ENCODE measurements around the gene IGDCC3. TPM values are rescaled to one million over a fixed set of nuclear protein-coding genes. Genes with fewer than 3 reads are reported as not detected.

IGDCC3 gene
- total RNA-seq, 3 donors from 2014 or later (not counting 1 experiment from before 2014, with no cell fraction given), result not detected

GRCh38 chr15:65395567-65396202, 17.9 kb upstream of the IGDCC3 start:
- no peaks in the 10 kb centered on the region for H3K36me3 ChIP-seq (ENCODE audit: control insufficient read depth, insufficient read depth, low read length)
- no peak for TF ChIP-seq CTCF (IDR thresholded peaks at IDR 0.05)
- Mint-ChIP-seq H3K4me1 (peaks cover 0 to 7% of the 10 kb centered on the region in 2 donors), H3K27ac (no peak overlapping the region), H3K9me3 (no peaks in the 10 kb centered on the region), H3K4me3 (no peak overlapping the region), H3K36me3 (no peaks in the 10 kb centered on the region), H3K27me3 (ENCODE audit: low read depth in 2 of 2) (peaks cover 53 to 62% of the 10 kb centered on the region in 2 donors)
- intact Hi-C loops (cut with micrococcal nuclease), result no loop called here
- no peak overlapping the region for H3K27ac ChIP-seq (ENCODE audit: low read length)
- H3K4me1 ChIP-seq (ENCODE audit: control insufficient read depth, insufficient read depth, low read length), result no peaks in the 10 kb centered on the region
- ATAC-seq (no peak), DNase-seq (no peak)
- WGBS (ENCODE audit: insufficient coverage), result 8% methylated on average over 72 of the region's 72 CpGs
- no peak overlapping the region for H3K4me3 ChIP-seq (ENCODE audit: low read length)
- H3K27me3 ChIP-seq (ENCODE audit: control insufficient read depth, insufficient read depth, low read length), result peaks cover 18% of the 10 kb centered on the region
- no peaks in the 10 kb centered on the region for H3K9me3 ChIP-seq (ENCODE audit: control insufficient read depth, insufficient read depth, low read length)

GRCh38 chr15:65394936-65395335, 17.1 kb upstream of the IGDCC3 start:
- Histone ChIP-seq H3K9me3 (ENCODE audit: control insufficient read depth, insufficient read depth, low read length) (no peaks in the 10 kb centered on the region), H3K36me3 (ENCODE audit: control insufficient read depth, insufficient read depth, low read length) (no peaks in the 10 kb centered on the region), H3K27ac (ENCODE audit: low read length) (no peak overlapping the region), H3K27me3 (ENCODE audit: control insufficient read depth, insufficient read depth, low read length) (peaks cover 18% of the 10 kb centered on the region), H3K4me3 (ENCODE audit: low read length) (no peak overlapping the region), H3K4me1 (ENCODE audit: control insufficient read depth, insufficient read depth, low read length) (no peaks in the 10 kb centered on the region)
- H3K27me3 Mint-ChIP-seq (ENCODE audit: low read depth in 2 of 2), result peaks cover 48 to 58% of the 10 kb centered on the region in 2 donors
- H3K4me3 Mint-ChIP-seq, result no peak overlapping the region
- H3K9me3 Mint-ChIP-seq, result no peaks in the 10 kb centered on the region
- H3K27ac Mint-ChIP-seq, result no peak overlapping the region
- ATAC-seq (no peak), DNase-seq (no peak)
- H3K36me3 Mint-ChIP-seq, result no peaks in the 10 kb centered on the region
- intact Hi-C loops (cut with micrococcal nuclease), result no loop called here
- H3K4me1 Mint-ChIP-seq, result peaks cover 0 to 7% of the 10 kb centered on the region in 2 donors
- 86% methylated on average over 9 of the region's 9 CpGs for WGBS (ENCODE audit: insufficient coverage)
- TF ChIP-seq CTCF (IDR thresholded peaks at IDR 0.05), result no peak

GRCh38 chr15:65394280-65394789, 16.5 kb upstream of the IGDCC3 start:
- 83% methylated on average over 11 of the region's 11 CpGs for whole genome bisulfite sequencing (ENCODE audit: insufficient coverage)
- DNase-seq (no peak), ATAC-seq (no peak)
- Mint-ChIP-seq H3K4me1 (peaks cover 0 to 7% of the 10 kb centered on the region in 2 donors), H3K36me3 (no peaks in the 10 kb centered on the region), H3K27ac (no peak overlapping the region), H3K9me3 (no peaks in the 10 kb centered on the region), H3K27me3 (ENCODE audit: low read depth in 2 of 2) (peaks cover 43 to 55% of the 10 kb centered on the region in 2 donors), H3K4me3 (no peak overlapping the region)
- no peak for TF ChIP-seq CTCF (IDR thresholded peaks at IDR 0.05)
- no peak overlapping the region for H3K27ac ChIP-seq (ENCODE audit: low read length)
- no peaks in the 10 kb centered on the region for H3K9me3 ChIP-seq (ENCODE audit: control insufficient read depth, insufficient read depth, low read length)
- H3K4me1 ChIP-seq (ENCODE audit: control insufficient read depth, insufficient read depth, low read length), result no peaks in the 10 kb centered on the region
- H3K36me3 ChIP-seq (ENCODE audit: control insufficient read depth, insufficient read depth, low read length), result no peaks in the 10 kb centered on the region
- H3K4me3 ChIP-seq (ENCODE audit: low read length), result no peak overlapping the region
- H3K27me3 ChIP-seq (ENCODE audit: control insufficient read depth, insufficient read depth, low read length), result peaks cover 18% of the 10 kb centered on the region
- intact Hi-C loops (cut with micrococcal nuclease), result no loop called here

- Mint-ChIP-seq H3K27ac (no peak overlapping the region), H3K36me3 (no peaks in the 10 kb centered on the region), H3K4me3 (no peak overlapping the region), H3K4me1 (peaks cover 0 to 7% of the 10 kb centered on the region in 2 donors), H3K27me3 (ENCODE audit: low read depth in 2 of 2) (peaks cover 35 to 49% of the 10 kb centered on the region in 2 donors), H3K9me3 (no peaks in the 10 kb centered on the region)
- intact Hi-C loops (cut with micrococcal nuclease), result no loop called here
- ATAC-seq (no peak), DNase-seq (no peak)
- H3K27me3 ChIP-seq (ENCODE audit: control insufficient read depth, insufficient read depth, low read length), result peaks cover 18% of the 10 kb centered on the region
- 82% methylated on average over 8 of the region's 8 CpGs for WGBS (ENCODE audit: insufficient coverage)
- no peak overlapping the region for H3K27ac ChIP-seq (ENCODE audit: low read length)
- no peaks in the 10 kb centered on the region for H3K36me3 ChIP-seq (ENCODE audit: control insufficient read depth, insufficient read depth, low read length)
- no peak overlapping the region for H3K4me3 ChIP-seq (ENCODE audit: low read length)
- no peaks in the 10 kb centered on the region for H3K4me1 ChIP-seq (ENCODE audit: control insufficient read depth, insufficient read depth, low read length)
- no peaks in the 10 kb centered on the region for H3K9me3 ChIP-seq (ENCODE audit: control insufficient read depth, insufficient read depth, low read length)
- TF ChIP-seq CTCF (IDR thresholded peaks at IDR 0.05), result no peak
Measured at GRCh38 chr15:65393557-65393956, 15.8 kb upstream of the IGDCC3 start.

Data from natural killer cell (primary cell).